ENCODE data around the gene RBM18.
A peak's percentile ranks its signal among the peaks of the same experiment; 100 is the strongest.

Gene RBM18

GRCh38 chr9:122213102-122213588, 51.5 kb downstream of the RBM18 start:
- peak overlapping the region; percentile 35 for H3K4me3 Mint-ChIP-seq
- no peak overlapping the region for H3K27ac Mint-ChIP-seq
- no peaks in the 10 kb centered on the region for H3K27me3 Mint-ChIP-seq (ENCODE audit: low read depth, poor library complexity)
- H3K36me3 Mint-ChIP-seq (ENCODE audit: low read depth), result no peaks in the 10 kb centered on the region
- peaks cover 10% of the 10 kb centered on the region for H3K4me1 Mint-ChIP-seq
- TF ChIP-seq CTCF (IDR thresholded peaks at IDR 0.05), result no peak
- peaks cover 7% of the 10 kb centered on the region for H3K9me3 Mint-ChIP-seq
- DNase-seq, result no peak

- H3K9me3 Mint-ChIP-seq, result peaks cover 7% of the 10 kb centered on the region
- no peaks in the 10 kb centered on the region for H3K36me3 Mint-ChIP-seq (ENCODE audit: low read depth)
- peaks cover 9% of the 10 kb centered on the region for H3K4me1 Mint-ChIP-seq
- H3K27me3 Mint-ChIP-seq (ENCODE audit: low read depth, poor library complexity), result no peaks in the 10 kb centered on the region
- H3K4me3 Mint-ChIP-seq, result peak overlapping the region; percentile 35
- no peak overlapping the region for H3K27ac Mint-ChIP-seq
- no peak for DNase-seq
- TF ChIP-seq CTCF (IDR thresholded peaks at IDR 0.05), result no peak
Measured at GRCh38 chr9:122212473-122213004, 52.1 kb downstream of the RBM18 start.

- no peak for TF ChIP-seq CTCF (IDR thresholded peaks at IDR 0.05)
- Mint-ChIP-seq H3K27me3 (ENCODE audit: low read depth, poor library complexity) (peaks cover 13% of the 10 kb centered on the region), H3K9me3 (no peaks in the 10 kb centered on the region), H3K27ac (no peak overlapping the region), H3K4me1 (peaks cover 15% of the 10 kb centered on the region), H3K36me3 (ENCODE audit: low read depth) (no peaks in the 10 kb centered on the region), H3K4me3 (no peak overlapping the region)
- no peak for DNase-seq
Measured at GRCh38 chr9:122209451-122209850, 55.2 kb downstream of the RBM18 start.

- TF ChIP-seq CTCF (IDR thresholded peaks at IDR 0.05), result no peak
- Mint-ChIP-seq H3K36me3 (ENCODE audit: low read depth) (no peaks in the 10 kb centered on the region), H3K27me3 (ENCODE audit: low read depth, poor library complexity) (peaks cover 17% of the 10 kb centered on the region), H3K27ac (no peak overlapping the region), H3K4me3 (no peak overlapping the region), H3K9me3 (no peaks in the 10 kb centered on the region), H3K4me1 (peaks cover 7% of the 10 kb centered on the region)
- no peak for DNase-seq
Measured at GRCh38 chr9:122207096-122207495, 57.5 kb downstream of the RBM18 start.

GRCh38 chr9:122206118-122207046, 58.3 kb downstream of the RBM18 start:
- Mint-ChIP-seq H3K27me3 (ENCODE audit: low read depth, poor library complexity) (peaks cover 17% of the 10 kb centered on the region), H3K4me1 (peaks cover 7% of the 10 kb centered on the region), H3K36me3 (ENCODE audit: low read depth) (no peaks in the 10 kb centered on the region), H3K9me3 (no peaks in the 10 kb centered on the region), H3K27ac (no peak overlapping the region), H3K4me3 (no peak overlapping the region)
- TF ChIP-seq CTCF (IDR thresholded peaks at IDR 0.05), result no peak
- DNase-seq, result no peak

Data from nephron progenitor cell (in vitro differentiated cells).